Activated CD8-positive, alpha-beta memory T cell treated with anti-CD3 and anti-CD28 coated beads, Interleukin-2, amount 50 U/mL, for 1 hour (primary cell): ENCODE measurements around the gene CLASP1.
"Not testable (repeated sequence)": the region's sequence is repeated elsewhere in the genome, so short reads cannot be mapped to it uniquely, and the experiment has no call there.

Source experiments
- DNase-seq: peaks from one replicate; pipeline ENCODE4 v3.0.0-alpha.2; 2020; ENCODE audit errors: extremely low read depth

CLASP1 gene

DNA sequence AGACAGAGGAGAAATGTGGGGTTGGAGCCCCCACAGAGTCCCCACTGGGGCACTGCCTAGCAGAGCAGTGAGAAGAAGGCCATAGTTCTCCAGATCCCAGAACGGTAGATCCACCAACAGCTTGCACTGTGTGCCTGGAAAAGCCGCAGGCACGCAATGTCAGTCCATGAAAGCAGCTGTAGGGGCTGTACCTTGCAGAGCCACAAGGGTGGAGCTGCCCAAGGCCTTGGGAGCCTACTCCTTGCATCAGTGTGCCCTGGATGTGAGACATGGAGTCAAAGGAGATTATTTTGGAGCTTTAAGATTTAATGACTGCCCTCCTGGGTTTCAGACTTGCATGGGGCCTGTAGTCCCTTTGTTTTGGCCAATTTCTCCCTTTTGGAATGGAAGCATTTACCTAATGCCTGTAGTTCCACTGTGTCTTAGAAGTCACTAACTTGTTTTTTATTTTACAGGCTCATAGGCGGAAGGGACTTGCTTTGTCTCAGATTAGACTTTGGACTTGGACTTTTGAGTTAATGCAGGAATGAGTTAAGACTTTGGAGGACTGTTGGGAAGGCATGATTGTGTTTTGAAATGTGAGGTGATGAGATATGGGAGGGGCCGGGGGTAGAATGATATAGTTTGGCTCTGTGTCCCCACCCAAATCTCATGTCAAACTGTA is 274.7 kb downstream of the CLASP1 start:
- not testable (repeated sequence) for DNase-seq

DNA sequence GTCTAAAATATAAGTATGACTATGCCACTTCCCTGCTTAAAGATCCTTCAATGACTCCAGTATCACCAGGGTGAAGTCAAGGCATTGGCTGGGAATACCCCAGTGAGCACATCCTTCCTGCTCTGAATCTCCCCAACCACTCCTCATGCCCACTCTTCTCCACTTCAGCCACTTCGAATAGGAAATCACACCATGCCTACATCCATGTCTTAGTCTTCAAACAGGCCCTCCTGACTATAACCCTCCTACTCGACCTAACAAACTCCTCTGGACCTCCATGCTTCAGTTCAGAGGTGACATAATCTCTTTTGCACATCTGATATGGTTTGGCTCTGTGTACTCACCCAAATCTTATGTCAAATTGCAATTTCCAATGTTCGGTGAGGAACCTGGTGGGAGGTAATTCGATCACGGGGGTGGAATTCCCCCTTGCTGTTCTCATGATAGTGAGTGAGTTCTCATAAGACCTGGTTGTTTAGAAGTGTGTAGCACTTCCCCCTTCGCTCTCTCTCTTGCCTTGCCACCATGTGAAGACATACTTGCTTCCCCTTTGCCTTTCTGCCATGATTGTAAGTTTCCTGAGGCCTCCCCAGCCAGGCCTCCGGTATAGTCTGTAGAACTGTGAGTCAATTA is 276.4 kb downstream of the CLASP1 start:
- DNase-seq, result no peak

DNA sequence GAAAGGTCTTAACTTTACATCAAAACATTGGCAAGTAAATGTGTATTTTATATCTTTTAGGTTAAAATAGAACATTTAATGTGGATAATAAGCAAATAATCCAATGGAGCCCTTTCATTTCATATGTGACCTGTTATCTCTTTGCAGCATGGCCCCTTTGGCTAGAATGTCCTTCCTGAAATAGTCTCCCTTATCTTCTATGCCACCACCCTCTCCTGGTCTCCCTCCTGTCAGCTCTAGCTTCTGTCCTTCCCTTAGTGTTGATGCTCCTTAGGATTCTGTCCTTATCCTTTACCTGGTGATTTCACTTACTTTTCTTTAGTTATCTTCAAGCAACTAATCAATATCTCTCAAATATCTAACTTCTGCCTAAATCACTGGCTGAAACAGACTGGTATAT is 277.2 kb downstream of the CLASP1 start:
- DNase-seq, result no peak

DNA sequence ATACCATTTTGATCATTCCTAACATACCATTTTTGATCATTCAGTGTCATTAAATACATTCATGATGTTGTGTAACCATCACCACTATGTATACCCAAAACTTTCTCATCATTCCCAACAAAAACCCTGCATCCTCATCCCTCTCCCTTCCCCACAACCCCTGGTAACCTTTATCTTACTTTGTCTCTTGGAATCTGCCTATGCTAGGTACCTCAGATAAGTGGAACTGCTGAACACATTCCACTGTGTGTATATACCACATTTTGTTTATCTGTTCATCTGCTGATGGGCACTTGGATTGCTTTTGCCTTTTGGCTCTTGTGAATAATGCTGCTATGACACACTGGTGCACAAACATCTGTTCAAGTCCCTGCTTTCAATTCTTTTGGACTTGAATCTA is 280.4 kb downstream of the CLASP1 start:
- no peak for DNase-seq

DNA sequence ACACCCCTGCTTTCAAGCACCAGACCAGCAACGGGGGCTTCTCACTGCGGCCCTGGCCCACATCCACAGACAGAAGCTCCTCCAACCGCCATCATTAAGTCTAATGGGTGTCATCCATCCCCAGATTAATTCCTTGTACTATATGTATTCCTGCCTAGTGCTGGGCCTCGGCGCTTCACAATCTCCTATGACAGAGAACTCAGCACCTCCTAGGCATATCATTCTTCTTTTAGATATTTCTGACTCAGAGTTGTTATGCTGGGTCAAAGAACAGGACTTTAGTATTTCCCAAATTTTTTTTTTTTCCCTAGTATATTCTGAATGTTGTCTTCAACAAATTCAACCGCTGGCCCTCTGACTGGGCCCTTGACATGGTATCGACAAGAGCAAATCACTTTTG is 281.1 kb downstream of the CLASP1 start:
- DNase-seq, result no peak

DNA sequence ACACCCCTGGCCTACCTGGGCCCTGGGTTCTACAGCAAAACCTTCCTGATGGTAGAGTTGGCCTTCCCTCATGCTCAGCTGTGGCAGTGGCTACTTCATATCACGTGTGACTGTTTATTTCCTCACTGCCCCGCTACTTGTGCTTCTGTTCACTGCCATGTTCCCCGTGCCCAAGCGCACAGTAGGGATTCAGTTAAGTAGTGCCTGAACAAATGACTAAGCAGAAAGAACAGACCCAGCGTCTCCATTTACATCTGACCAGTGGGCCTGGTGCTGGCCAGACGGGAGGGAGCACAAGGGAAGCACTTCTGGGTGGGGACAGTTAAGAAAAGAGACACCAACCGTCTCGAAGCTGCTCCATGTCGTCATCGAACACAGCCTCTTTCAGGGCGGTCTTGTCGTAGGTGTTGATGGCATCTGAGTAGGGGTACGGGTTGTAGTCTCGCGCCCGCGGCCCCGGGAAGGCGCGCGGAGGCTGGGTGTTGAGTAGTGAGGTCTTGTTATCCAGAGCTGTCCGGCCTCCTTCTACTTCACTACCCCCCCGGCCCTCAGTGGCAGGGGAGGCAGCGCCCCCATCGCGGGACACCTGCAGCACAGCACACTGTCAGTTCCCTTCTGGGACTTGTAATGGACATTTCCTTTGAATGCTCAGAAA is 281.9 kb downstream of the CLASP1 start:
- DNase-seq, result no peak

DNA sequence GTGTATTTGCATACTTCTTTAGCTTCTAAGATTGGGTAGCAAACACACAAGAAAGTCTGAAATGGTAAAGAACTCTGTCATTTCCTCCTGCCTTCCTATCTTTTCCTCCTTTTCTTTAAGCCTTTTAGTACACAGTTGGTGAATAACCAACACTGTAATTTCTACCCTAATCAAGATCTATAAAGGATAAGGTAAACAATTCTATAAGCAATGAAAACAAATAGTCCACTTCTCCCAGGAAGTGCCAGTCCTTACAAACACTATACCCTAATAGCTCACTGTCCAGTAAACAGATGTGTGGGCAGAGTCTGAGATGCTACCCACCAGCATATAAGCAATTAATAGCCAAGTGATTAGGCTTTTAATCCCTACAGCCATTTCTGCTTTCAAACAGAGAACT is 283.2 kb downstream of the CLASP1 start:
- no peak for DNase-seq

DNA sequence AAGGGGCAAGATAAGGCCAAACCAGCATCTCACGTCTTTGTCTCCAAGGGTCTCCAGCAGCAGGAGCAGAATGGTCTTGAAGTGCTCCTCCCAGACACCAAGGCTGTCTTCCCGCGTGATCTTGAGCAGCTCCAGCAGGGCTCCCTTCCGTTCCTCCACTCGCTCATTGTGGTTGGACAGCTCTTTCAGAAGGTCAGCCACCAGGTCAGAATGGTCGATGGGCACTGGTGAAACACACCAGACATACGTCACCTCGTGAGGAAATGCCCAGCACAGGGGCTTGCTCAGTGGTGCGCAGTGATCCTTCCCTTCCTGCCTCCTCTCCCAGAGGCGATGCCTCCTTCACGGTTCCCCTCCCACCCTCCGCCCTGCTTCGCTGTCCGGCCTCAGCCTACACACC is 284.2 kb downstream of the CLASP1 start:
- no peak for DNase-seq

DNA sequence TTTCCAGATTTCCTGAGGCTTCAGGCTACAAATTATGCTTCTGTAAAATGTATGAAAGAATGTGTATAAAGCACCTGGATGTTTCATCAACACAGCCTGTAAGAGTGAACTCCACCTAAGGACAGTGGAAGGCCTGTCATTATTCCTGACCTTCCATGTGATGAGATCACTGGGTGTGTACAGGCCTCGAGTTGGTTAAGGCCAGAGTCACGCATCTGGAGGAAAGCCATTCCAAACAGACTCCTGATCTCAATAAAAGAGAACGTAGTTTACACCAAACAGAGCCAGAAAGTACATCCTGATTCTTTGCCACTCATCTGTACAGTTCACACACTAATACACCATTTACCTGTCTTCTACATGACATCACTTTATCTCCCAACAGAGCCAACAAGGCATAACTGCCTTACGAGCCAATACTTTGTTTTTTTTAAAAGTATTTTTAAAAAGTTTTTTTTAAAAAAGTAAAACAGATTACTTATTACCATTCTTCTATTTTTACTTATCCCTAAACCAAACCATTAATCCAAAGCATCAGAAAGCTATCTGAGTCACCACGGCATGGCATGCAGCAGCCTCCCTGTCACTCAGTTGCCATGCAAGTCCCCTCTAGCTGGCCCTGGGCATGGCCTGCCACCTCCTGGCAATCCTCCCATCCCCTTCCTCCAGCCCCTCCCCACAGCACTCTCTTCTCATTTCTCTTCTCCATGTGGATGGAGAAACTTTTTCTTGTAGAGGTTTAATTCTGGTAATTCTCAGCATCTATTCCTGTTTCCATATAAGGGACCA is 285.4 kb downstream of the CLASP1 start:
- no peak for DNase-seq

DNA sequence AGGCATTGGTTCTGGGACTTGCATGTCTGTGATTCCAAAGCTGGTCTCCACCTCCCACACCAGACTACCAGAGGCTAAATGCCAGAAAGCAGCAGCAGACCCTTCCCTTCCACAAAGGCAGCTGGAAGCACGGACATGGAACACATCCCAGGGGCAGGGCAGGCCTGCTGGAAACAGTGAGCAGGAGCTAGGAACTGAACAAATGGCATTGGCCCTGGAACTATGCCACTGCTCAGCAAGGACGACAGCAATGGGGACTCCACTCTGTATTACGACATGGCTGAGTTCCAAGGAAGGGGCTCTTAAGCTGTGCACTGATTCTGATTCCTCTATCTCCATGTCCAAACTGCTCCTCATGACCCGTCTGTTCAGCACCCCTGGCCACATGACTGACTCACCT is 286.5 kb downstream of the CLASP1 start:
- DNase-seq, result no peak

DNA sequence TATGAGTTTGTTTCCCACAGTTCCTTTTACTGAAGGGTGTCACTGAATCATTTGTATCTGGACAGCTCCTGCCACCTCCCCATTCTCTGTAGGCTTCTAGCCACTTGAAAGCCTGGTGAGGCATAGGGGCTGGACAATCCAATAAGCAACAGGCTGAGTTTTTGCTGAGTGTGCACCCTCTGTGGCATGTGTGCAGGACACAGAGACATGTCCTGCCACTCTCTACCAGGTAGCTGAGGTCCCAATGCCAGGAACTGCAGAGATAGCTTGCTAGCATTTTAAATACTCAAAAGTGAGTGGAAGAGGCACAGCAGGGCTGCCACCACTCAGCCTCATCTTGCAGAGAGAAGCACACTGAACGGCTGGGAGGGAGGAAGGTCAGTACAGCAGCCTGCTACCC is 287.0 kb downstream of the CLASP1 start:
- DNase-seq, result no peak

DNA sequence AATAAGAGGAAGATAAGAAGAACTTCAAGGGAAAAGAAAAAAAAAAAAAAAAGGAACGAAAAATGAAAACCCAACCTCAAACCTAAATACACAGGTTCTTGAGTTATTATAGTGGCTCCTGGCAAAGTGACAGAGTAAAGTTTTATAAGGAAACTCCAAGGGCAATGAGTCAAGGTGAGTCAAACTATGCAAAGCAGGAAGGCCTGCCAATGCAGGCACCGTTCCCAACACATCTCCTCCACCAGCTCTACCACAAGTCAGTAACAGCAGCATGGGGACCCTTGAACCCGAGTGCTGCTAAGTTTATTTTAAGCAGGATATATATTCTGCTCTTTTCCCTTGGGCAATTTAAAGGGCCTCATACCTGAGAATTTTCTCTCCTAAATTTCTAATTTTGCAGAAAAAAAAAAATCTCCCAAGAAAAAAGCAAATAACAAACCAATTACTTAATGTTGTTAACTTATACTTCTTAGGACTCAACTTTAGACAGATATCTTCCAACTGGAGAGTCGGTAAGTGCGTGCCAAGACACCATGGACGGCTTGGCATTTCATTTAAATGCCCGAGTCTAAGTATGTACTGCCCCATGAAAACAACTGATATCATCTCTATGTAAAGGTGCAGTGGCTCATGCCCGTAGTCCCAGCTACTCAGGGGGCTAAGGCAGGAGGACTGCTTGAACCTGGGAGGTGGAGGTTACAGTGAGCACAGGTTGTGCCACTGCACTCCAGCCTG is 288.5 kb downstream of the CLASP1 start:
- DNase-seq, result no peak

DNA sequence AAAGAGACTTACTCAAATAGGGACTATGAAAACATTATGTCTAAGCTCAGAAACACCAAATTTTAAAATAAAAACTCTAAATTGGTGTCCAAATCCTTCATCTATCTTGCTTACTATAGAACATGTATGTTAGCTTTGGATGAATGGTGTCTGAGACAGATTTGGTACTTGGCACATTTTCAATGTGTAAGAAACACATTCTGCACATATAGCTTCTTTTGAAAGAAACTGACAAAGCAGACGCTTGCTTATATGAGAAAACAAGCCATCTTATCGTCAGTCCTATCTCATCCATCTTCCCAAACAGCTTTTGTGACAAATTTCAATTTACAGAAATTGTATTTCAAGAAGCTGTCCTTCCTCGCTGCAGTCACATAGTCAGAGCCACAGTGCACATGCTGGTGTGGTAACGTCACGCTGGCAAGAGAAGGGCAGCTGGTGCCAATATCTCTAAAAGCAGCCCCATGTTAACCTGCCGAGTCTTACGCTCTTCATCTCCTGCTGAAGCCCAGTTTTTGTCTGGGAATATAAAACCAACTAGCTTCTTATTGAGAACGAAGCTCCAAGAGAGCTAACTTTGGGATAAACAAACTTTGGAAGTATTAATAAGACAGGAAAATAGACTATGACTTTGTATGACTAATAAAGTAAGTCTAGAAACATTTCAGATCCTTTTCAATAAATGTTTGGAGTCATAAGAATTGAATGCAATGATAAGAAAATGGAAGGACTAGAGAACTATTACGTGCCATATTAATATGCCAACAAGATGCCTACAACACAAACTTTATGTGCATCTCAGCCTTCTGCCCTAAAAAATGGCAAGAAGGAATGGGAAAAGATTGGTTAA is 289.3 kb downstream of the CLASP1 start:
- DNase-seq, result no peak

DNA sequence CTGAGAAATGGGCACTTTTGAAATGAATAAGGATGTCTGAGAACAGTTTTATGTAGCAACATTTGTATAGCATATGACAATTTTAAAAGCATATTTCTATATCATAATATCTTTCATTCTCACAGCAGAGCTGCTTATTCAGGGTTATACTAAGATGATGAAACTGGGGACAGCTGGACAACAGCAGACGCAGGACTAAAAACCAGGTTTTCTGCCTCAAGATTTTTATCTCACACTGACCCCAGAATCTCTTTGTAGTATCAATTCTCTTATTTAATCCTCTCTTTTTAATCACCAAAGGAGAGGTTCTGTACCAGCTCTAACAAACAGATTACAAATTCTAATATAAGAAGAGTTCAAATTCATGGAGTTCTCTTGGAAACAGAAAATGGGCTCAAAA is 290.1 kb downstream of the CLASP1 start:
- no peak for DNase-seq

DNA sequence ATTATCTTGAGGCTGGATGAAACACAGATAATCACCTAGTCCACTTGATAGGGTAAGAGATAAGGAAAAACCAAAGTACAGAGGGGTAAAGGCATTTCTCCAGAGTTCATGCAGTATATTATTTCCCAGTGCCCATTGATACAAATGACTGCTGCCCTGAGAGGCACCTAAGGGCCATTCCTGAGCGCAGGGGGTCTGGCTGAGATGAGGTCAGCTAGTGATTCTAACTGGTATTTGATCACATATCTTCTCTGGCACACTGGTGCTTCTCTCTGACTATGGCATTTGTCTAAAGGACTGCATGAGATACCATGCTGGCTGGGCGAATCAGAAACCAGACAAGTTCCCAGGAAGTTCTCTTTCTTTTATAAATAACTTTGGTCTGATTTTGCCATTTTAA is 291.0 kb downstream of the CLASP1 start:
- DNase-seq, result no peak

DNA sequence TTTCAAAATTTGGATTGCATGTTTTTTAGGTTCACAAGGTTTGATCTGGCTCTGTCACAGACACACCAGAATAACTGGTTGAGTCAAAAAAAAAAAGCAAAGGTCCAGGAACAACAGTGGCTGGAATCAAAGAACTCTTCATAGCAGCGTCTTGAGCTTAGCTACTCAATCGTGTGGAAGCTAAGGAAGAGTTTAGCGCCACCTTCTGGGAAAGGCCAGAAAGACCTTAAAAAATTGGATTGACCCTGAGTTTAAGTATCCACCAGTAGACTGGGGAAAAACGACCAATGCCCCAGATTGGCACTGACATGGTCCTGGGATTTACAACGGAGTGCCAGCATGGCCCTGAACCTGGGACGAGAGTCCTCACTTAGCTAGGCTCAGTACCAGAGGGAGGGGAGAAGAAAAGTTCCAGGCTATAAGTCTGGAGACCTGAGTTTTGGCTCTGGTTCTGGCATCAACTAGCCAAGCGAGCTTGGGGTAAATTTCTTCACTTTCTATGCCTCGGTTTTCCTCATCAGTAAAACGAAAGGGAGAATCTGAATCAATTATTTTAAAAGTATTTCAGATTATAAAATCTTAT is 293.1 kb downstream of the CLASP1 start:
- no peak for DNase-seq

DNA sequence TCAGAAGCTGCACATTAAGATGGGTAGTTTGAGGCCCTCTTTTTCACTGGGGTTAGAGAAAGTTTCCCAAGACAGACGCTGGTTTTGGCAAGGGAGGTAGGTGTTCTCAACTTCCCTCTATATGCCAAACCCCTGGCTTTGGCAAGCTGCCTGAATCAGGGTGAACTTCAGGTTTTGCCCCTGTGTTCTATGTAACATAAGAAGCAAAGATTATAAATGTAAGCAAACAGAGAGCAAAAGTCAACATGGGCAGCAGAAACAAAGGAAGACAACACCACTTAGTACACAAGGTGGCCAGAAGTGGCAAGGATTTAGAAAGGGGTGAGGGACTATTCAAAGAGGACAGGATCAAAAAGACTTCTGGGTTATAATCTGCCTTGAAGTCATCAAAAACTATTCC is 293.8 kb downstream of the CLASP1 start:
- no peak for DNase-seq

DNA sequence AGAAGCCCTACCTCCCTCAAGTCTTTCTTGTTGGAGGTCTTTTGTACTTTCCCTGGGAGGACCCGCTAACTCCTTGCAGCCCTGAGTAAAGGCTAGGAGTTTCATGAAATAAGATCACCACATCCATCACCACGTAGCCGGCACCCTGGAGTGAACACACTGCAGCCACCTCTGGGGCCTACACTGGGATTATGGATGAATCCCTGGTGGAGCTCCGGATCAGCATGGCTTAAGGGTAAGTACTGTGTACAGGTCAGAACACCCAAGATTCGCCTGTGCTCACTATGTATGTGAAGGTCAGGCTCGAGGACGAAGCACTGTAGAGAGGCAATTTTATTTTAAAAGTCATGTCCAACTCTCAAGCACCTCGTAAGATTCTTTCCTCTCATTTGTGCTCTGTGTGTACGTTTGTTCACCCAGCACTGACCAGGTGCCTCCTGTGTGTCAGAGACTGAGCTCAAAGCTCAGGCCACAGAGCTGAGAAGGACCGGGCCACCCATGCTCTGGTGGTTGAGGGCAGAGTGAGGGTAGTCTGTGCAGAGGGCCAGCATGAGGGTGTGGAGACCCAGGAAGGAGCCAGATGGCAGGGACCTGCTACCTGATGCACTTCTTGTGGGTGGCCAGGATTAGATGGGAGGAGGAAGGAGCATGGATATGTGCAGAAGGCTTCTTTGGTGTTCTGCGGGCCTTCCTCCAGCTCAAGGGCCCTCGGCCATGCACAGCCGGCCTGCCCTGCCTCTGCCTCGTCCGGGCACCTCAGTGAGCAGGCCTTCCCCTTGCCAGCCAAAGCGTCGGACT is 297.5 kb downstream of the CLASP1 start:
- DNase-seq, result no peak

DNA sequence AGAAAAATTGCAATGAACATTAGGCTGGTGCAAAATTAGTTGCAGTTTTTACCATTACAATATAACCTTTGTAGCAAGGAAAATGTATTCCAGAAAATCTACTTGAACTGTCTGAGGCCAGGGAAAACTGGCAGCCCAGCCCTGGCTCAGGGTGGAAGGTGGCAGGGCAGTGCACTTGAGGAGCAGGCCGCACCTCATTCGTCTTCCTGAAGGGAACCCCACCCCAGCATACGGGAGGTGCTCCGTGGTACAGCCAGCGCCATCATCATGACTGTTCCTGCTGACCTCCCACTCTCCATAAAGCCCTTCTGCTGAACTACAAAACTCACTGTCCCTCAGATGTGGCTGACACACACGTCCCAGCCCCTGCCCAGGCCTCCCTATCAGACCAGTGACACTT is 298.4 kb downstream of the CLASP1 start:
- no peak for DNase-seq

DNA sequence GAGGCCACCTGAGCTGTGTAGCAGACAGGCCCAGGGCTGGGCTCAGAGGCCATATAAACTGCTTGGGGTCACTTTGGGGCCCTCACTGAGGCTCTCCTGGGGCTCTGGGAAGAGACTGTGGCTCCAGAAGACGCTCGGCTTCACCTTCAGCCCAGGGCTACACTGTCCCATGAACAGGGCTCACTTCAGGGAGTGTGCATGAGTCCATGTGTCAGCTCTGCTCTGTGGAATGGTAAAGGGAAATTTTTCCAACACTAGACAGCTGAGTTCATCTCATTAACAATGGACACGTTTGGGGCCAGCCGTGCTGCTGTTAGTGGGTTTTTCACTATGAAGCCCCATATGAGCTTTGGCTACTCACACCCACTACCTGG is 298.9 kb downstream of the CLASP1 start:
- DNase-seq, result no peak
